Lung (tissue), 12 donors: ENCODE results near the gene SERPINB5. TPM values are rescaled to one million over a fixed set of nuclear protein-coding genes. Genes with fewer than 3 reads are reported as not detected.

Experiments
- ATAC-seq: fragments of 200-7000 bp; cut with Tn5 transposase; one replicate; pipeline ENCODE4 v1.9.1; 2020; ENCODE audit warnings: moderate number of reproducible peaks; ENCODE audit not compliant: insufficient read depth, low FRiP score
- DNase-seq, 3 donors: peaks; one replicate each; pipeline ENCODE4 v3.0.0-alpha.2; 2013 to 2017
- H3K27ac ChIP-seq, 2 donors: one replicate each; pipeline ENCODE4 v1.5.1; 2013; ENCODE audit warnings: mild to moderate bottlenecking in 2 of 2, moderate library complexity in 2 of 2, control low read depth in 1 of 2, inconsistent platforms in 1 of 2, low read depth in 1 of 2, low read length in 1 of 2
- H3K27me3 ChIP-seq, 3 donors: one replicate each; pipeline ENCODE4 v1.5.1; 2013; ENCODE audit warnings: low read length in 2 of 3; ENCODE audit not compliant: control insufficient read depth in 3 of 3, insufficient read depth in 3 of 3
- H3K36me3 ChIP-seq, 4 donors: one replicate each; pipeline ENCODE4 v1.5.1; 2013; ENCODE audit warnings: low read length in 4 of 4, mild to moderate bottlenecking in 1 of 4, moderate library complexity in 1 of 4; ENCODE audit not compliant: control insufficient read depth in 4 of 4, insufficient read depth in 4 of 4
- H3K4me1 ChIP-seq, 5 donors: one replicate each; pipeline ENCODE4 v1.5.1; 2013; ENCODE audit warnings: low read length in 5 of 5, mild to moderate bottlenecking in 2 of 5, moderate library complexity in 1 of 5; ENCODE audit not compliant: control insufficient read depth in 5 of 5, insufficient read depth in 5 of 5
- H3K4me3 ChIP-seq: one replicate; pipeline ENCODE4 v1.5.1; 2013; ENCODE audit warnings: mild to moderate bottlenecking, control low read depth, moderate library complexity
- H3K9ac ChIP-seq, 2 donors: one replicate each; pipeline ENCODE4 v1.5.1; 2013; ENCODE audit warnings: low read length in 2 of 2, control low read depth in 1 of 2; ENCODE audit not compliant: insufficient read depth in 1 of 2
- H3K9me3 ChIP-seq, 4 donors: one replicate each; pipeline ENCODE4 v1.5.1; 2013; ENCODE audit warnings: low read length in 3 of 4, mild to moderate bottlenecking in 1 of 4, moderate library complexity in 1 of 4; ENCODE audit not compliant: control insufficient read depth in 4 of 4, insufficient read depth in 3 of 4
- CTCF ChIP-seq: IDR thresholded peaks from 2 replicates; pipeline ENCODE4 v1.5.1; 2012; ENCODE audit warnings: mild to moderate bottlenecking; ENCODE audit errors: control extremely low read depth, extremely low read depth
- WGBS, 2 donors: extraction: QIAGEN DNeasy Blood & Tissue Kit; methylation state at CpG; one replicate each; pipeline ENCODE4 v1.1.7; 2013; 5-methylcytosine and 5-hydroxymethylcytosine counted together
- polyA plus RNA-seq, 2 donors: library from polyadenylated mRNA; stranded (reverse); fragments of 200-250 nt; gene quantifications; one replicate each; pipeline ENCODE4 v1.2.1, GENCODE V29; 2013
- total RNA-seq, 2 donors: library from RNA; depleted of rRNA in 1 of 2; stranded (reverse); fragments of >200 nt in 1 of 2; gene quantifications; one replicate each; pipeline ENCODE4 v1.2.1, GENCODE V29; 2014 to 2021
- donor health status: control.
- donor health status: control.
- donor health status: Bipolar disorder and iron deficiency.
- donor health status: healthy.
- donor health status: DM: yes; HTN: yes; CAD: no.

The SERPINB5 gene
- total and polyA plus RNA-seq, 4 donors: 0.37 to 0.92 (median 0.61) TPM

DNA sequence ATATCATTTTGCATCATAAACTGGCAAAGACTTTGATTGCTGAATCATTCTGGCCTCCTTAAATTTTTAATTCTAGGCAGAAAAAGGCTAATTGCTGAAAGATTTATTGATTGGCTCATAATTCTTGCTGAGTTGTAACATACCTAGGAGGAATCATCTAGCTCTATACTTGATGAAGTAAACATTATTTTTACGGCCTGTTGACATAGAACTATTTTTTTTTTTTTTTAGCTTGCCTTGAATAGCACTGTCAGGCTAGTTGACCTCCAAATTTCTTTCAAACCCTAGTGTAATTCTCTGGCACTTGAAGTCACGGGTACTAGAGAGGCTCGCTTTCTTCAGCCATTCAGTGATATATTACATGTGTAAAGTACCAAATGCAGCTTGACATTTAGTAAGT is 68.2 kb downstream of the SERPINB5 start:
- no peaks in the 10 kb centered on the region for H3K36me3 ChIP-seq
- ATAC-seq: peak; percentile 19
- WGBS, 2 donors: 75 to 89% methylated on average over 3 of the region's 3 CpGs
- H3K4me1 ChIP-seq: peaks cover 0 to 2% (median 0%) of the 10 kb centered on the region in 5 donors
- no peaks in the 10 kb centered on the region for H3K9me3 ChIP-seq
- H3K9ac ChIP-seq: no peak overlapping the region
- TF ChIP-seq CTCF: no peak
- no peak overlapping the region for H3K4me3 ChIP-seq
- H3K27me3 ChIP-seq: peaks cover 0 to 3% (median 0%) of the 10 kb centered on the region in 3 donors
- no peak for DNase-seq
- H3K27ac ChIP-seq: no peak overlapping the region

DNA sequence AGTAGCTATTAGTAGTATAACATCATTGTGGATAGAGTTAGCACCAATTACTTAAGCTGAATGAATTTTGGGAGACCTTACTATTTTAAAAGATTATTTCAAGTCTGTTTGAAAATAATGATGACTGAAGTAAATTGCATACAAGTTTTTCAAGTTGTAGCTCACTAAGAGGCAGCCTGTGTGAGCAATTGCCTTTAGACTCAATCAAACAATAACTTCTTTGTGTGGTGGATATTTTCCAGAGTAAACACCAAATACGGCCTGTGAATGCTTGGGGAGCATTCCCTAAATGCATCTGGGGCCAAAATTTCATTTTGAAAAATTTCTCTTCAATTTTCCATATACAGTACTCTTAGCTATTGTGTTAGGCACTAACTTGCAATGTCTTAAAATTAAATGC is 73.3 kb downstream of the SERPINB5 start:
- Histone ChIP-seq H3K9me3 (no peaks in the 10 kb centered on the region), H3K9ac (no peak overlapping the region), H3K27me3 (peaks cover 0 to 3% (median 0%) of the 10 kb centered on the region in 3 donors), H3K4me3 (no peak overlapping the region), H3K4me1 (peaks cover 0 to 7% (median 0%) of the 10 kb centered on the region in 5 donors), H3K27ac (no peak overlapping the region), H3K36me3 (no peaks in the 10 kb centered on the region)
- no peak for ATAC-seq
- no peak for DNase-seq
- 43 to 78% methylated on average over 1 of the region's 1 CpG for WGBS, 2 donors
- no peak for TF ChIP-seq CTCF

DNA sequence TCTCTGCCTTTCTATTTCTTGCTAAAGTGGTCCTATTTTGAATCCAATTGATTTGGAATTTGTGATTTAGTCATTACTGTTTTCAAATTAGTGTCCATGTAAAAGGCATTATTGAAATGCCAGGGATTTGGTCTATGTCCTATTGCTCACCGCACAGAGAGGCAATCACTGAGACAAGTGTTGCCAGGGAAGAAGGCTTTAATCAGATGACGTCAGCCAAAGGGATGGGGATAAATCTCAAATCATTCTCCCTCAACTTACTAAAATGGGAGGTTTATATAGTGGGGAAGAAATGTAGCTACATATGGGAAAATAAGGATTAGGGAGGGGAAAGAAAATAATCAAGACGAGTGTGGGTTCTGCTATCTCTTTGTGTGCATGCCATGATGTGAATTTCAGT is 75.0 kb downstream of the SERPINB5 start:
- no peak for TF ChIP-seq CTCF
- Histone ChIP-seq H3K4me1 (peaks cover 0 to 7% (median 0%) of the 10 kb centered on the region in 5 donors), H3K4me3 (no peak overlapping the region), H3K27me3 (peaks cover 0 to 3% (median 0%) of the 10 kb centered on the region in 3 donors), H3K9ac (no peak overlapping the region), H3K27ac (no peak overlapping the region), H3K9me3 (no peaks in the 10 kb centered on the region), H3K36me3 (no peaks in the 10 kb centered on the region)
- DNase-seq (no peak), ATAC-seq (no peak)
- 89 to 94% methylated on average over 3 of the region's 3 CpGs for WGBS, 2 donors

GRCh38 chr18:63552581-63552980 is 75.8 kb downstream of the SERPINB5 start:
- Histone ChIP-seq H3K4me1 (peaks cover 0 to 7% (median 0%) of the 10 kb centered on the region in 5 donors), H3K36me3 (no peaks in the 10 kb centered on the region), H3K27ac (no peak overlapping the region), H3K4me3 (no peak overlapping the region), H3K27me3 (peaks cover 0 to 3% (median 0%) of the 10 kb centered on the region in 3 donors), H3K9me3 (no peaks in the 10 kb centered on the region), H3K9ac (no peak overlapping the region)
- TF ChIP-seq CTCF: no peak
- 91 to 100% methylated on average over 2 of the region's 2 CpGs for WGBS, 2 donors
- no peak for DNase-seq
- ATAC-seq: no peak
